Stimulated activated CD8-positive, alpha-beta memory T cell treated with anti-CD3 and anti-CD28 coated beads, Interleukin-4, amount 100 ng/mL, for 24 hours (primary cell): ENCODE data around the gene PTPRQ.
"Not testable (repeated sequence)": the region's sequence is repeated elsewhere in the genome, so short reads cannot be mapped to it uniquely, and the experiment has no call there.

Experiments
- DNase-seq: peaks from one replicate; pipeline ENCODE4 v3.0.0-alpha.2; 2020; ENCODE audit warnings: low read depth

Gene PTPRQ, protein sequence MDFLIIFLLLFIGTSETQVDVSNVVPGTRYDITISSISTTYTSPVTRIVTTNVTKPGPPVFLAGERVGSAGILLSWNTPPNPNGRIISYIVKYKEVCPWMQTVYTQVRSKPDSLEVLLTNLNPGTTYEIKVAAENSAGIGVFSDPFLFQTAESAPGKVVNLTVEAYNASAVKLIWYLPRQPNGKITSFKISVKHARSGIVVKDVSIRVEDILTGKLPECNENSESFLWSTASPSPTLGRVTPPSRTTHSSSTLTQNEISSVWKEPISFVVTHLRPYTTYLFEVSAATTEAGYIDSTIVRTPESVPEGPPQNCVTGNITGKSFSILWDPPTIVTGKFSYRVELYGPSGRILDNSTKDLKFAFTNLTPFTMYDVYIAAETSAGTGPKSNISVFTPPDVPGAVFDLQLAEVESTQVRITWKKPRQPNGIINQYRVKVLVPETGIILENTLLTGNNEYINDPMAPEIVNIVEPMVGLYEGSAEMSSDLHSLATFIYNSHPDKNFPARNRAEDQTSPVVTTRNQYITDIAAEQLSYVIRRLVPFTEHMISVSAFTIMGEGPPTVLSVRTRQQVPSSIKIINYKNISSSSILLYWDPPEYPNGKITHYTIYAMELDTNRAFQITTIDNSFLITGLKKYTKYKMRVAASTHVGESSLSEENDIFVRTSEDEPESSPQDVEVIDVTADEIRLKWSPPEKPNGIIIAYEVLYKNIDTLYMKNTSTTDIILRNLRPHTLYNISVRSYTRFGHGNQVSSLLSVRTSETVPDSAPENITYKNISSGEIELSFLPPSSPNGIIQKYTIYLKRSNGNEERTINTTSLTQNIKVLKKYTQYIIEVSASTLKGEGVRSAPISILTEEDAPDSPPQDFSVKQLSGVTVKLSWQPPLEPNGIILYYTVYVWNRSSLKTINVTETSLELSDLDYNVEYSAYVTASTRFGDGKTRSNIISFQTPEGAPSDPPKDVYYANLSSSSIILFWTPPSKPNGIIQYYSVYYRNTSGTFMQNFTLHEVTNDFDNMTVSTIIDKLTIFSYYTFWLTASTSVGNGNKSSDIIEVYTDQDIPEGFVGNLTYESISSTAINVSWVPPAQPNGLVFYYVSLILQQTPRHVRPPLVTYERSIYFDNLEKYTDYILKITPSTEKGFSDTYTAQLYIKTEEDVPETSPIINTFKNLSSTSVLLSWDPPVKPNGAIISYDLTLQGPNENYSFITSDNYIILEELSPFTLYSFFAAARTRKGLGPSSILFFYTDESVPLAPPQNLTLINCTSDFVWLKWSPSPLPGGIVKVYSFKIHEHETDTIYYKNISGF (N-terminal part only)

GRCh38 chr12:80443974-80444666 is at the start of gene PTPRQ:
PTPRQ (plus strand) TSS chr12:80444235; CDS start chr12:80444346, 111 bp downstream.
- no peak for DNase-seq

DNA sequence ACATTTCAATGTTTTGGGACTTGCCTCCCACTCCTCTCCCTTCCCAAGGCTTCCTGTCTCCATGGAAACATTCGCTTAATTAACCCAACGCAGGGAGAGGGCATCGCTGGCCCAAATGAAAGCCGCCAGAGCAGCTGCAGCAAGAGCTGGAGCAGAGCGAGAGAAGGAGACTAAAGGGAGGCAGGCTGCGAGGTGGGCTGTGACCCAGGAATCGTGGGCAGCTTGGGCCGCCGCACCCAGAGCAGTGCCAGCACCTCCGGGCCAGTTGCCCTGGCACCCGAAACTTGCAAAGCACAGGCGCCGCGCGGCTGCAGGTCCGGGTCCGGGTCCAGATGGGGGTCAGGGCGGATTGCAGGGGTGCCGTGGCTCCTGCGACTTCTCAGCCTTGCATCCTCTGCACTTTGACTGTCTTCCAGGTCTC is 43.5 kb upstream of the PTPRQ start:
- no peak for DNase-seq

DNA sequence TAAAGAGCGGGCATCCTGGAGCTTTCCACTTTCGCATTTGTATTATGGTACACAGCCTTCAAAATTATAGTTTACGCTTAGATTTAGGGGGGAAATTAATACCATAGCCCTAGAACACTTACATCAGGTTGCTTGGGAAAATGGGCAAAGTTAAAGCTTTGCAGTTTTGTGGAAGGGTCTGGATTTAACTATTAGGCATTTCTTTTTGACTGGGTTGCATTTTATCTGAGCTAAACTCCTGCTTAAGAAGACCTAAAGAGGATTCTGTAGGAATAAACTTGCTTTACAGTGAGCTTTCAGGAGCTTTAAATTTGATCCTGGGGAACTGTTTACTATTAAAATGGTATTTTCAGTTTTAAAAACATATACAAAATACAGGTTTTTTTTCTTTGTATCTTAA is 42.8 kb upstream of the PTPRQ start:
- DNase-seq = no peak

DNA sequence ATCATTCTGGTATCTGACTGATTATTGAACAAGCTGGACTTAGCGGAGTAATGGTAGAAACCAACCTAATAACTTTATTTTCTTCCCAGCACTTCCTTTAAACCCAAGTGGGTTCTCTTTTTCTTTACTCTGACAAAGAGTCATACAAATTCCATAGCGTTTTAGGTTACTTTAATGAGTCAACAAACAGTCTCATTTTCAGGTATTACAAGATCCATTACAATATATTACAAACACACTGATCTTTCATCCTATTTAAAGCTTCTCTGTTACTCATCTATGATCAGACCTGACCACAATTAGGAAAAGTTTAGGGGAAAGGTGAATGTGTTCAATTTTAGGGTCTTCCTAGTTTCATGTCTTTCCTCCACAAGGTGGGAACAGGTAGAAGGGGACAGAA is 39.4 kb upstream of the PTPRQ start:
- no peak for DNase-seq

DNA sequence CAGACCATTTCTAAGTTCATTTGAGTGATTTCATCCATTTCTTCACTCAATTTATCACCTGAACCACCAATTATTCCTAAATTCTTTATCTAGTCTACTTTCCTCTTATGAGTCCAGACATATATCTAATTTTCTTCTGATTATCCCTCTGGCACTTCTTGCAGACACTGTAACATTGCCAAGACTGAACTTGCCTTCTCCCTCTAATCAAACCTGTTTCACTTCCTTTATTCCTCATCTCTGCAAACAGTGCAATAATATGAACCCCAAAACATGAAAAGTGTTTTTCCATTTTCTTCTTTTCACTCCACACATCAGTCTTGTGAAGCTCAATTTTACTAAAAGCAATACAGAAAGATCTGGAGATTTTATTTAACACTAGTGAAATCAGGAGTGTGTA is 37.8 kb upstream of the PTPRQ start:
- DNase-seq = no peak

DNA sequence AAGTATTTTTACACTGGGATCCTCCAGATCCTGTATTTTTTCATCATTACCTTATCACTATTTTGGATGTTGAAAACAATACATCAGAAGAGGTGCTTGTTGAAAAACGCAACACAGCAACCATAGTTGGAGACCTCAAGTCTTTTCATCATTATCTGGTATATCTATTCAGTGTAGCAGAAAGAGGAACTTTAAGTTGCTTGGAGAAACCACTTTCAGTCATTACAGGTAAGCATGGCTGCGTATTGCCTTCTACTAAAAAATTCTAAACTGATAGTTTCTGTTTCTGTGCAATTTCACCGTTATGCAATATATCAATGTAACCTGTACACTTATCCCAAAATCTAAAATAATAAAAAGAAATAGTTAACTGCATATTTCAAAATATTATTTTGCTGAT is 32.2 kb upstream of the PTPRQ start:
- DNase-seq = no peak

- no peak for DNase-seq
These were observed 31.6 kb upstream of the PTPRQ start for GRCh38 chr12:80412343-80412953.

GRCh38 chr12:80413462-80413861 is 30.6 kb upstream of the PTPRQ start:
- DNase-seq = no peak

- DNase-seq = no peak
These were observed 28.6 kb upstream of the PTPRQ start for GRCh38 chr12:80415466-80415865.

GRCh38 chr12:80419644-80420043 is 24.4 kb upstream of the PTPRQ start:
- no peak for DNase-seq

DNA sequence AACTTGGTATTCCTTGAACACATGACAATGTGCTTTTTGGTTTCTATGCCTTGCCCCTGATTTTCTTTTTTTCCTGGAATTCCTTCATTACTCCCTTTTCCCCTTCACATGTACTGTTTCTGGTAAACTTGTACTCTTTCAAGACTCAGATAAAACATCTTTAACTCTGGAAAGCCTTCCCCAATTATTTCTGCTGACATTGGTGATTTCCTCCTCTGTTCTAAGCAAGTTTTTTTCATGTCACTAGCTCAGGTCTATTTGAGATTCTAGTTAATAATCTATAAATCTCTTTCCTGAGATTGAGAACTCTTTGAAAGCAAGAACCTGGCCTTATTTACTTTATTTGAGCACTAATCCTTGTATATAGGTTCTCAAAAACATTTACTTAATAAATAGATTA is 24.0 kb upstream of the PTPRQ start:
- no peak for DNase-seq

DNA sequence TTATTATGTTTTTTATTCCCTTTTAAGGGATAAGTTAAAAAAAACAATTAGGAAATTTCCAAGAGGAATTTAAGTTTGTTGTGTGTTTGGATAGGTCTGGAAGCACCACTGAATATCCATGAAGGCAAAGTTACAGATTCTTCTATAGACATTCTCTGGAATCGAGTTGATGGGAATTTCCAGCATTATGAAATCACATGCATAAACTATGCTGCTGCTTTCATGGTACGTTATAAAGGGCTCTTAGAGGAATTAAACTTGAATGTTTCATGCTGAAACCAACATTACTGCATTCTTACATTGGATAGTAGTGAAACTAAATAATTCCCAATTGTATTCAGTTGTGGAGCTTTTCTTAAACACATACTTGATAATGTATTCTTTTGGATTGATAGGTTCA is 21.5 kb upstream of the PTPRQ start:
- no peak for DNase-seq

- no peak for DNase-seq
These were observed 12.0 kb upstream of the PTPRQ start for GRCh38 chr12:80432061-80432460.

- DNase-seq = no peak
These were observed 2.1 kb upstream of the PTPRQ start for GRCh38 chr12:80441921-80442320.

- DNase-seq = no peak
These were observed 1.4 kb upstream of the PTPRQ start for GRCh38 chr12:80442426-80443222.

DNA sequence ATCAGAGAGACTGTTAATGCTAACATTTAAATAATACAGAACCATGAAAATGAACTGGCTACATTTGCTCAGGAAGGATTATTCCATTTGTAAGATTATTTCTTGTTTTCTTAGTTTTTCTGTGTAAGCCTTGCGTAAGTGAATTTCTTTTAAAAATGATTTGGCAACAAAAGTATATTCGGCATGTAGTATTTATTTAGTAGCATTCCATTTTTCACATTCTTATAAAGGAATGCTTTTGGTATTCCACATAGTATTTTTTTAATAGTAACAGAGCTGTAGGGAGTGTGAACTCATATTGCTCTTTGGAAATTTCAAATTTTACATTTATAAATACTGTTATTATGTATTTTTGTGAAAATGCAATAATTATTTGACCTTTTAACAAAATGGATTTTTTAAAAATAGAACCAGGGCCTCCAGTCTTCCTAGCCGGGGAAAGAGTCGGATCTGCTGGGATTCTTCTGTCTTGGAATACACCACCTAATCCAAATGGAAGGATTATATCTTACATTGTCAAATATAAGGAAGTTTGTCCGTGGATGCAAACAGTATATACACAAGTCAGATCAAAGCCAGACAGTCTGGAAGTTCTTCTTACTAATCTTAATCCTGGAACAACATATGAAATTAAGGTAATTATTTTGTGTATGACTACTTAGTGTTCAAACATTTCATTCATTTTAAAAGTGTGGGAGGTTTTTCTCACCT is 1.2 kb downstream of the PTPRQ start:
- DNase-seq = no peak

- no peak for DNase-seq
These were observed 12.5 kb downstream of the PTPRQ start for GRCh38 chr12:80456513-80456912.

DNA sequence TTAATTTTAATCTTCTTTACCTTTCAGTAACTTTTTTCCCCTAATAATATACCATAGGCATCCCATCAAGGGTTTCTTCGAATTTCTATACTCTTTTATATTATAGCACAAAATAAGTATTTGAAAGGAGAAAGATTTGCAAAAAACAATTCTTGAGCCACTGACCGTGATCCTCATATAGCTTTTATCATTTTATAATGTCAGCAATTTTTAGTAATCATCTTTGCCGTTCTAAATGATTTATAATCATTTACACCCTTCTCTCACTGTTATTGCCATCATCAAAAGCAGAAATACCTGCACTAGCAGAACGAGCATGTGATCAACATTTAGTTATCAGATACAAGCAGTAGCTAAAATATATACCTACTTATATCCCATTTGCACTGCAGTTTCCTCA is 16.9 kb downstream of the PTPRQ start:
- no peak for DNase-seq

DNA sequence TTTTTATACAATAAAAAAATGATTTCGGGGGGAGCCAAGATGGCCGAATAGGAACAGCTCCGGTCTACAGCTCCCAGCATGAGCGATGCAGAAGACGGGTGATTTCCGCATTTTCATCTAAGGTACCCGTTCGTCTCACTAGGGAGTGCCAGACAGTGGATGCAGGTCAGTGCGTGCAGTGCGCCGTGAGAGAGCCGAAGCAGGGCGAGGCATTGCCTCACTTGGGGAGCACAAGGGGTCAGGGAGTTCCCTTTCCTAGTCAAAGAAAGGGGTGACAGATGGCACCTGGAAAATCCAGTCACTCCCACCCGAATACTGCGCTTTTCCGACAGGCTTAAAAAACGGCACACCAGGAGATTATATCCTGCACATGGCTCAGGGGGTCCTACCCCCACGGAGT is 17.8 kb downstream of the PTPRQ start:
- DNase-seq = not testable (repeated sequence)

DNA sequence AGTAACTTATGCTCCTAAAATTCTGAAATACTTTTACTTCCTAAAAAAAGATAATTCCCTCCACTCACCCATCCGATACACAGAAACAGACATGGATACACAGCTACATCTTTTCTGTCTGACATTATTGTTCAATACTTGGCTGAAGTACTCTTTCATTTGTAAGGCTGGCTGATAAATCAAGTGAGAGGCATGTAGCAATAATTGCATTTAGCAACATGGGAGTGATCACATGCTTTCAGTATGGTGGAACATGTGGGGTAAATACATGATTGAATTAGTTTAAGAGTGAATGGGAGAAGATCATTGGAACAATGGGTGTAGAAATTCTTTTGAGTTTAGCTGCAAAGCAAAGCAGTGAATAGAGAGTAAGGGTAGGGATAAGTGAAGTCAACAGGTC is 25.6 kb downstream of the PTPRQ start:
- DNase-seq = no peak
